OCI-LY3 (cell line): ENCODE results near the gene TIPIN.

Source experiments
- EZH2phosphoT487 ChIP-seq: fragments of 200-600 bp; shearing (Covaris generic); IDR thresholded peaks from 2 replicates; pipeline ENCODE4 v1.6.1; 2018; ENCODE audit warnings: antibody characterized with exemption, mixed run types, low read depth
- TF ChIP-seq, protein P1 (sequence below): fragments of 200-600, 300-600 bp; sonication (generic); IDR thresholded peaks from 2 replicates; pipeline ENCODE4 v1.5.1; 2014; ENCODE audit warnings: antibody characterized with exemption, low read length, low read depth

- TF ChIP-seq, protein P1, sequence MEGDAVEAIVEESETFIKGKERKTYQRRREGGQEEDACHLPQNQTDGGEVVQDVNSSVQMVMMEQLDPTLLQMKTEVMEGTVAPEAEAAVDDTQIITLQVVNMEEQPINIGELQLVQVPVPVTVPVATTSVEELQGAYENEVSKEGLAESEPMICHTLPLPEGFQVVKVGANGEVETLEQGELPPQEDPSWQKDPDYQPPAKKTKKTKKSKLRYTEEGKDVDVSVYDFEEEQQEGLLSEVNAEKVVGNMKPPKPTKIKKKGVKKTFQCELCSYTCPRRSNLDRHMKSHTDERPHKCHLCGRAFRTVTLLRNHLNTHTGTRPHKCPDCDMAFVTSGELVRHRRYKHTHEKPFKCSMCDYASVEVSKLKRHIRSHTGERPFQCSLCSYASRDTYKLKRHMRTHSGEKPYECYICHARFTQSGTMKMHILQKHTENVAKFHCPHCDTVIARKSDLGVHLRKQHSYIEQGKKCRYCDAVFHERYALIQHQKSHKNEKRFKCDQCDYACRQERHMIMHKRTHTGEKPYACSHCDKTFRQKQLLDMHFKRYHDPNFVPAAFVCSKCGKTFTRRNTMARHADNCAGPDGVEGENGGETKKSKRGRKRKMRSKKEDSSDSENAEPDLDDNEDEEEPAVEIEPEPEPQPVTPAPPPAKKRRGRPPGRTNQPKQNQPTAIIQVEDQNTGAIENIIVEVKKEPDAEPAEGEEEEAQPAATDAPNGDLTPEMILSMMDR, result no peak
- no peak for TF ChIP-seq EZH2phosphoT487
Measured at GRCh38 chr15:66309828-66310227, 46.7 kb downstream of the TIPIN start.
